Measurements from ENCODE around the gene BRD9. TPM values are rescaled to one million over a fixed set of nuclear protein-coding genes. Genes with fewer than 3 reads are reported as not detected.

BRD9 gene
- total RNA-seq, 4 donors from 2014 or later: 22.3 to 38.5 (median 28.4) TPM

DNA sequence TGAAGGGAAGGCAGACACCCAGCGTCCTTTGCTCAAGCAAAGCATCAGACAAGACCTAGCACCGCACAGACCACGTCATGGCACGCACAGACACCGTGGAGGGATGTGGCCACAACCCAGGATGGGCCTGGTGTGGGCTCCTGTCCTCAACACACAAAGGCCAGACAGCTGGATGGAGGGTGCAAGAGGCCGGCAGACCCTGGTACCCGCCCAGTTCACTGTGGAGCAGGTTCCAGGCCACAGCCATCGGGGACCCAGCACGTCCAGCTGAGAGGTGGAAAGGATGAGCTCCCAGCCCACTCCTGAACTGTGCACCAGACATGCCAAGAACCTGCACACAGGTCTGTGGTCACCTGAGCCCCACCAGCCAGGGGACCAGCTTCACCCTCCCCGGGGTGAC, 26.8 kb downstream of the BRD9 start:
- Histone ChIP-seq H3K9me3 (no peaks in the 10 kb centered on the region), H3K4me1 (peaks cover 0 to 18% (median 4%) of the 10 kb centered on the region in 3 donors), H3K27ac (no peak overlapping the region), H3K36me3 (peaks cover 0 to 96% of the 10 kb centered on the region in 2 donors), H3K4me3 (no peak overlapping the region), H3K27me3 (no peaks in the 10 kb centered on the region)
- ATAC-seq: no peak
- no CpG with 5 or more reads among the region's 10 CpGs for WGBS, 2 donors (ENCODE audit: low coverage in 1 of 2)
- no peak for TF ChIP-seq POLR2AphosphoS5 (IDR thresholded peaks at IDR 0.05)
- TF ChIP-seq, protein P1, sequence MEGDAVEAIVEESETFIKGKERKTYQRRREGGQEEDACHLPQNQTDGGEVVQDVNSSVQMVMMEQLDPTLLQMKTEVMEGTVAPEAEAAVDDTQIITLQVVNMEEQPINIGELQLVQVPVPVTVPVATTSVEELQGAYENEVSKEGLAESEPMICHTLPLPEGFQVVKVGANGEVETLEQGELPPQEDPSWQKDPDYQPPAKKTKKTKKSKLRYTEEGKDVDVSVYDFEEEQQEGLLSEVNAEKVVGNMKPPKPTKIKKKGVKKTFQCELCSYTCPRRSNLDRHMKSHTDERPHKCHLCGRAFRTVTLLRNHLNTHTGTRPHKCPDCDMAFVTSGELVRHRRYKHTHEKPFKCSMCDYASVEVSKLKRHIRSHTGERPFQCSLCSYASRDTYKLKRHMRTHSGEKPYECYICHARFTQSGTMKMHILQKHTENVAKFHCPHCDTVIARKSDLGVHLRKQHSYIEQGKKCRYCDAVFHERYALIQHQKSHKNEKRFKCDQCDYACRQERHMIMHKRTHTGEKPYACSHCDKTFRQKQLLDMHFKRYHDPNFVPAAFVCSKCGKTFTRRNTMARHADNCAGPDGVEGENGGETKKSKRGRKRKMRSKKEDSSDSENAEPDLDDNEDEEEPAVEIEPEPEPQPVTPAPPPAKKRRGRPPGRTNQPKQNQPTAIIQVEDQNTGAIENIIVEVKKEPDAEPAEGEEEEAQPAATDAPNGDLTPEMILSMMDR (IDR thresholded peaks at IDR 0.05): no peak
- TF ChIP-seq EP300 (IDR thresholded peaks at IDR 0.05): no peak
- no peak for TF ChIP-seq POLR2A (IDR thresholded peaks at IDR 0.05)

GRCh38 chr5:865168-865521, 27.5 kb downstream of the BRD9 start:
- peak overlapping the region in 1 of 4 donors; percentile 14 for H3K27ac ChIP-seq
- ATAC-seq: peak; percentile 5
- peaks cover 0 to 18% (median 4%) of the 10 kb centered on the region in 3 donors for H3K4me1 ChIP-seq
- TF ChIP-seq, protein P1 (IDR thresholded peaks at IDR 0.05): no peak
- TF ChIP-seq EP300 (IDR thresholded peaks at IDR 0.05) (no peak), POLR2AphosphoS5 (IDR thresholded peaks at IDR 0.05) (no peak), POLR2A (IDR thresholded peaks at IDR 0.05) (no peak)
- no peak overlapping the region for H3K4me3 ChIP-seq
- no peaks in the 10 kb centered on the region for H3K9me3 ChIP-seq
- no peaks in the 10 kb centered on the region for H3K27me3 ChIP-seq
- peaks cover 0 to 94% of the 10 kb centered on the region in 2 donors for H3K36me3 ChIP-seq
- WGBS, 2 donors (ENCODE audit: low coverage in 1 of 2): 91% methylated on average over 9 of the region's 24 CpGs; no CpG with 5 or more reads in 1 of the 2 donors

- H3K4me1 ChIP-seq: peaks cover 0 to 18% (median 4%) of the 10 kb centered on the region in 3 donors
- H3K27ac ChIP-seq: peak overlapping the region in 1 of 4 donors; percentile 14
- H3K4me3 ChIP-seq: no peak overlapping the region
- TF ChIP-seq, protein P1 (IDR thresholded peaks at IDR 0.05): no peak
- no peak for TF ChIP-seq EP300 (IDR thresholded peaks at IDR 0.05)
- H3K9me3 ChIP-seq: no peaks in the 10 kb centered on the region
- peak; percentile 21 for ATAC-seq
- no peaks in the 10 kb centered on the region for H3K27me3 ChIP-seq
- 55 to 60% methylated on average over 1 to 6 of the region's 15 CpGs for WGBS, 2 donors (ENCODE audit: low coverage in 1 of 2)
- H3K36me3 ChIP-seq: peaks cover 0 to 94% of the 10 kb centered on the region in 2 donors
These were observed 28.0 kb downstream of the BRD9 start for GRCh38 chr5:864492-865167.

- Histone ChIP-seq H3K27ac (no peak overlapping the region), H3K4me1 (peaks cover 0 to 18% (median 4%) of the 10 kb centered on the region in 3 donors), H3K36me3 (peaks cover 0 to 81% of the 10 kb centered on the region in 2 donors), H3K27me3 (no peaks in the 10 kb centered on the region), H3K4me3 (no peak overlapping the region), H3K9me3 (no peaks in the 10 kb centered on the region)
- ATAC-seq: no peak
- WGBS, 2 donors (ENCODE audit: low coverage in 1 of 2): 50 to 94% methylated on average over 1 to 3 of the region's 16 CpGs
- TF ChIP-seq POLR2AphosphoS5 (IDR thresholded peaks at IDR 0.05): no peak
- no peak for TF ChIP-seq POLR2A (IDR thresholded peaks at IDR 0.05)
- TF ChIP-seq, protein P1 (IDR thresholded peaks at IDR 0.05): no peak
- no peak for TF ChIP-seq EP300 (IDR thresholded peaks at IDR 0.05)
These were observed 29.3 kb downstream of the BRD9 start for GRCh38 chr5:863244-863805.

Measured in gastroesophageal sphincter (tissue), 4 donors.